OCI-LY7 (cell line): Measurements from ENCODE around the gene KLF16. TPM values are rescaled to one million over a fixed set of nuclear protein-coding genes. Genes with fewer than 3 reads are reported as not detected.

ENCODE experiments used
- BruUV-seq: library from RNA; stranded (reverse); fragments of 400-500 nt; replicated peaks from 2 replicates; lab custom pipeline; 2021; lab: Mats Ljungman, UMichigan
- CTCF ChIA-PET: fragments of 300-600 bp; sonication (Branson Sonifier 250); formaldehyde crosslinking; loops from one replicate; lab custom pipeline; 2022; ENCODE audit warnings: antibody characterized with exemption; ENCODE audit not compliant: unreplicated experiment; lab: Charles Lee
- POLR2A ChIA-PET: fragments of 300-600 bp; sonication (Branson Sonifier 250); formaldehyde crosslinking; loops from one replicate; lab custom pipeline; 2022; ENCODE audit warnings: antibody characterized with exemption; lab: Charles Lee
- DNase-seq: peaks from one replicate; pipeline ENCODE4 v3.0.0-alpha.2; 2015; ENCODE audit warnings: low spot score
- H2AFZ ChIP-seq: fragments of 200-600 bp; sonication (generic), shearing (Covaris generic); 2 replicates; pipeline ENCODE4 v1.6.1; 2014; ENCODE audit warnings: mild to moderate bottlenecking, antibody characterized with exemption, low read length, moderate library complexity
- H3K27ac ChIP-seq: fragments of 200-600 bp; sonication (generic); 2 replicates; pipeline ENCODE4 v1.5.1; 2014; ENCODE audit warnings: mixed run types, low read depth, mild to moderate bottlenecking, moderate library complexity, low read length, inconsistent platforms; ENCODE audit not compliant: poor library complexity, severe bottlenecking
- H3K36me3 ChIP-seq: fragments of 200-600 bp; sonication (generic); 2 replicates; pipeline ENCODE4 v1.6.1; 2014; ENCODE audit warnings: mild to moderate bottlenecking, antibody characterized with exemption, low read length, moderate library complexity, mixed read lengths; ENCODE audit not compliant: insufficient read depth
- H3K4me1 ChIP-seq: fragments of 200-600 bp; sonication (generic); 2 replicates; pipeline ENCODE4 v1.5.1; 2014; ENCODE audit warnings: mild to moderate bottlenecking, low read length; ENCODE audit not compliant: insufficient read depth, poor library complexity, severe bottlenecking
- H3K4me2 ChIP-seq: fragments of 200-600 bp; sonication (generic); 2 replicates; pipeline ENCODE4 v1.6.1; 2014; ENCODE audit warnings: mild to moderate bottlenecking, low read length
- H3K4me3 ChIP-seq: fragments of 200-600 bp; sonication (generic); 2 replicates; pipeline ENCODE4 v1.5.1; 2014; ENCODE audit warnings: mild to moderate bottlenecking, low read depth, low read length; ENCODE audit not compliant: poor library complexity, severe bottlenecking
- H3K79me2 ChIP-seq: fragments of 200-600 bp; sonication (generic); 2 replicates; pipeline ENCODE4 v1.6.1; 2016; ENCODE audit warnings: low read depth, mild to moderate bottlenecking, low read length, moderate library complexity, mixed read lengths; ENCODE audit not compliant: insufficient read depth
- H3K9me2 ChIP-seq: fragments of 200-600 bp; sonication (generic); 2 replicates; pipeline ENCODE4 v1.6.1; 2016; ENCODE audit warnings: mild to moderate bottlenecking, low read length, mixed read lengths; ENCODE audit not compliant: insufficient read depth
- H3K9me3 ChIP-seq: fragments of 200-600 bp; sonication (generic); 2 replicates; pipeline ENCODE4 v1.6.1; 2014; ENCODE audit warnings: mild to moderate bottlenecking, mixed run types, low read length, mixed read lengths
- H4K20me1 ChIP-seq: fragments of 200-600 bp; sonication (generic); 2 replicates; pipeline ENCODE4 v1.6.1; 2014; ENCODE audit warnings: mild to moderate bottlenecking, antibody characterized with exemption, low read length, moderate library complexity, mixed read lengths; ENCODE audit not compliant: insufficient read depth
- EZH2phosphoT487 ChIP-seq: fragments of 200-600 bp; sonication (generic); IDR thresholded peaks from 2 replicates; pipeline ENCODE4 v1.6.1; 2018; ENCODE audit warnings: low read depth, borderline replicate concordance, mild to moderate bottlenecking, mixed run types, antibody characterized with exemption, low read length, moderate library complexity, mixed read lengths
- intact Hi-C: fragments of 100-400 bp; cut with micrococcal nuclease; formaldehyde crosslinking; loops from one replicate; pipeline ENCODE4 v1.10.0; 2022; ENCODE audit not compliant: unreplicated experiment
- total RNA-seq, 2 experiments: library from RNA; depleted of rRNA in 1 of 2; stranded (reverse); fragments of >200 nt in 1 of 2; shearing (Covaris generic) in 1 of 2; gene quantifications; 2 replicates each; pipeline ENCODE4 v1.2.3, GENCODE V29; 2014 to 2022
- TF ChIP-seq, protein P1 (sequence below): fragments of 200-600 bp; sonication (generic); conservative IDR thresholded peaks from 2 replicates; pipeline ENCODE4 v1.5.1; 2014; ENCODE audit warnings: mild to moderate bottlenecking, antibody characterized with exemption, low read length, moderate library complexity, mixed read lengths

Gene KLF16
- total RNA-seq, 2 experiments from 2014 or later: 9.6 to 44.4 TPM

DNA sequence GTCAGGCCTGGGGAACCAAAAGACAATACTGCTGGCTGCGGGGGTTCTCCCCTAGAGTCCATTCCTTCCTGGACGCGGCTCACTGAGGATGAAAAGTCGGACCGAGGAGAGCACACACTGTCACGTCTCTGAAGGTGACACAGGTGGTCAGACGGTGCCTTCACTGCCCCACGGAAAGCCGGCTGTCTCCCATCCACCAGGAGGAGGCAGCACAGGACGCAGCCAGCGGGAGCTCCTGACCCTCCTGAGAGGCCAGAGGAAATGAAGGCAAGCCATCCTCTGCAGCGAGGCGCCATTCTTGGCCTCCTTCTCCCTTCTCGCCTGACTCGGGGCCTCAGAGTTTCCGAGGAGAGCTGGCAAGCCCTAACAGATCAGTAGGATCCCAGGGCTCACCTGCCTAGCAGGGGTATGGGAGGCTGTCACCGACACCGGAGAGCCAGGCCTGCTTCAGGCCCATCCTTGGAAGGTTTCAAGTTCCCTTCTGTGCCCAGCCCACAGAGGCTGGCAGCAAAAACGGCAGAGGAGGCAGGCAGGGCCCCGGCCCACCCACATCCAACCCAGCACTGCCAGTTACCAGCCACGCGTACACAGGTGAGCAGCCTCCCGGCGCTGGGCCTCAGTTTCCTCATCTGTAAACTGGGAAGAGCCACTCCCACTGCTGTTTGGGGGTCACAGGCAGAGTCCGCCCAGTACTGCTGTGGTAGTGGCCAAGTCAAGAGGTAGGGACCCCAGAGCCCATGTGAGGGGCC lies 19.6 kb downstream of the KLF16 start:
- intact Hi-C loops: no loop called here
- ChIA-PET POLR2A (no interaction called here), CTCF (no interaction called here)
- no peaks in the 10 kb centered on the region for H3K9me2 ChIP-seq
- no peaks in the 10 kb centered on the region for H3K9me3 ChIP-seq
- no peak overlapping the region for H3K4me2 ChIP-seq
- no TSS peak for BruUV-seq
- no peak for DNase-seq
- peaks cover 13% of the 10 kb centered on the region for H4K20me1 ChIP-seq
- TF ChIP-seq, protein P1, sequence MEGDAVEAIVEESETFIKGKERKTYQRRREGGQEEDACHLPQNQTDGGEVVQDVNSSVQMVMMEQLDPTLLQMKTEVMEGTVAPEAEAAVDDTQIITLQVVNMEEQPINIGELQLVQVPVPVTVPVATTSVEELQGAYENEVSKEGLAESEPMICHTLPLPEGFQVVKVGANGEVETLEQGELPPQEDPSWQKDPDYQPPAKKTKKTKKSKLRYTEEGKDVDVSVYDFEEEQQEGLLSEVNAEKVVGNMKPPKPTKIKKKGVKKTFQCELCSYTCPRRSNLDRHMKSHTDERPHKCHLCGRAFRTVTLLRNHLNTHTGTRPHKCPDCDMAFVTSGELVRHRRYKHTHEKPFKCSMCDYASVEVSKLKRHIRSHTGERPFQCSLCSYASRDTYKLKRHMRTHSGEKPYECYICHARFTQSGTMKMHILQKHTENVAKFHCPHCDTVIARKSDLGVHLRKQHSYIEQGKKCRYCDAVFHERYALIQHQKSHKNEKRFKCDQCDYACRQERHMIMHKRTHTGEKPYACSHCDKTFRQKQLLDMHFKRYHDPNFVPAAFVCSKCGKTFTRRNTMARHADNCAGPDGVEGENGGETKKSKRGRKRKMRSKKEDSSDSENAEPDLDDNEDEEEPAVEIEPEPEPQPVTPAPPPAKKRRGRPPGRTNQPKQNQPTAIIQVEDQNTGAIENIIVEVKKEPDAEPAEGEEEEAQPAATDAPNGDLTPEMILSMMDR: peak; percentile 21; the same call in 1 of the 2 replicates
- no peak for TF ChIP-seq EZH2phosphoT487
- no peak overlapping the region for H2AFZ ChIP-seq
- H3K36me3 ChIP-seq: peaks cover 32% of the 10 kb centered on the region; the same call in 1 of the 2 replicates
- H3K4me1 ChIP-seq: peaks cover 13% of the 10 kb centered on the region
- no peak overlapping the region for H3K27ac ChIP-seq
- no peak overlapping the region for H3K4me3 ChIP-seq
- peaks cover 75% of the 10 kb centered on the region for H3K79me2 ChIP-seq

DNA sequence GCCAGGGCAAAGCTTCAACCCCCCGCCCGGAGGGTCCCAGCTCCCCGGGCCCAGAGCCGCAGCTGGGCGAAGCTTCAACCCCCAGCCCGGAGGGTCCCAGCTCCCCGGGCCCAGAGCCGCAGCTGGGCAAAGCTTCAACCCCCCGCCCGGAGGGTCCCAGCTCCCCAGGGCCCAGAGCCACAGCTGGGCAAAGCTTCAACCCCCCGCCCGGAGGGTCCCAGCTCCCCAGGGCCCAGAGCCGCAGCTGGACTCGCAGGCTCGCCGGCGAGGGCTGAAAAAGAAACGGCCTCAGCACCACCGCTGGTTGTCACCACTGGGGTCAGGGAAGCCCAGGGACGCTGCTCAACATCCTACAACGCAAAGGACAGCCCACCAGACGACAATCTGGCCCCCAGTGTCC lies 20.3 kb downstream of the KLF16 start:
- no peak overlapping the region for H3K27ac ChIP-seq
- no peaks in the 10 kb centered on the region for H3K9me3 ChIP-seq
- intact Hi-C loops: no loop called here
- peaks cover 32% of the 10 kb centered on the region; the same call in 1 of the 2 replicates for H3K36me3 ChIP-seq
- peaks cover 13% of the 10 kb centered on the region for H4K20me1 ChIP-seq
- peaks cover 12% of the 10 kb centered on the region for H3K4me1 ChIP-seq
- TF ChIP-seq, protein P1: no peak
- TF ChIP-seq EZH2phosphoT487: no peak
- no peaks in the 10 kb centered on the region for H3K9me2 ChIP-seq
- H3K4me3 ChIP-seq: no peak overlapping the region
- POLR2A ChIA-PET: no interaction called here
- no peak overlapping the region for H3K4me2 ChIP-seq
- BruUV-seq: no TSS peak
- H2AFZ ChIP-seq: no peak overlapping the region
- peaks cover 74% of the 10 kb centered on the region for H3K79me2 ChIP-seq
- DNase-seq: no peak
- CTCF ChIA-PET: no interaction called here
